Glomerular visceral epithelial cell (primary cell): ENCODE data around the gene IL19.
A peak's percentile ranks its signal among the peaks of the same experiment; 100 is the strongest.
"Not testable (repeated sequence)": the region's sequence is repeated elsewhere in the genome, so short reads cannot be mapped to it uniquely, and the experiment has no call there.

Experiments used
- DNase-seq: peaks from one replicate; pipeline ENCODE4 v3.0.0-alpha.2; 2016; ENCODE audit errors: extremely low spot score

IL19 gene

DNA sequence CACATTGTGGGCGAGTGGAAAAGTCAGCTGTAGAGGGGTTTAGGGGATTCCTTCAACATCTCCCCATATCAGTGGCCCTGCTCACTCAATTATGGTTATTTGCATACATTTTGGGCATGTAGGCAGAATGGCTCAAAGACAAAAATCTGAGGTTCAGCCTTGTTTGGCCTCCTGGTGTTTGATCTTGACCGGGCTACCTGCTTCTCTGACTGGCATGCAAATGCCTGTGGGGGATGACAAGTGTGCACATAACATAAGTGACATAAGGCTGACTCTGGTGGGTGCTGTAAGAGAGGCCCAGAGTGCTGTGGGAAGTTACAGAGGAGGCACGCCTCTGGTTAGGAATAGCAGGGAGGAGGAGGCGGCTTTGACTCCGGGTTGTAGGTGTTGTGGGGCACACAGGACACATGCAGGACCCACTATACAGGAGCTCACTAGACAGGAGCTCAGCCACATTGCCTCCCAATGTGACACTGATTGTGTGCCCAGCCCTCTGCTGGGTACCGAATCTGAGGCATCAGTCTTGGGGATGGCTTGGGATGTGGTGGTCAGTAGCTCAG, 29.4 kb upstream of the IL19 start:
- DNase-seq: no peak

DNA sequence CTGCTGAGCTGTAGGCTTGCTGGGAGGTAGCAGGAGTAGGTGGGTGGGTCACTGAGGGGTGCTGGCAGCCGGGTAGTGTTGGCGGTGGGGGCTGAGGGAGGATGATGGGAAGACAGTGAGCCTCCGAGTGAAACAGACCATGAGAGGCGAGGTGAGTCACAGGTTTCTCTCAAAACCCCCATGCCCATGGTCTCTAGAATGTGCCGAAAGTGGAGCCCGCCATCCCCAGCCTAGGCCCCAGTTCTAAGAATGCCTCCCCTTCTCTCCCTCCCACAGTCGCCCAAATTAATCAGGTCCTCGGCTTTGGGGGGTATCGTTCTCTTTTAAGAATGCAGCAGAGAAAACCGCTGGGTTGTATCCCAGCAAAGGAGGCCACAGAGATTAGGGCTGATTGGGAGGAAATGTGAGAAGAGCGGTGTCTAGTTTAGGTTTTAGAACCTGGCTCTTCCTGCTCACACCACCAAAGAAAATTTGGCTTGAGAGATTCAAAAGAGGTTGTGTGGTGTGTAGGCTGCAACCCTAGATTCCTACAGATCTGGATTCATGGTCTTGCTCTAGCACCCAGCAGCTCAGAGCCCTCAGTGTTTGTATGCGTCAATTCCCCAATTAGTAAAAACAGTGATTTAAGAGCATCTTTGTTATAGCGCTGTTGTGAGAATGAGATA, 27.7 kb upstream of the IL19 start:
- no peak for DNase-seq

DNA sequence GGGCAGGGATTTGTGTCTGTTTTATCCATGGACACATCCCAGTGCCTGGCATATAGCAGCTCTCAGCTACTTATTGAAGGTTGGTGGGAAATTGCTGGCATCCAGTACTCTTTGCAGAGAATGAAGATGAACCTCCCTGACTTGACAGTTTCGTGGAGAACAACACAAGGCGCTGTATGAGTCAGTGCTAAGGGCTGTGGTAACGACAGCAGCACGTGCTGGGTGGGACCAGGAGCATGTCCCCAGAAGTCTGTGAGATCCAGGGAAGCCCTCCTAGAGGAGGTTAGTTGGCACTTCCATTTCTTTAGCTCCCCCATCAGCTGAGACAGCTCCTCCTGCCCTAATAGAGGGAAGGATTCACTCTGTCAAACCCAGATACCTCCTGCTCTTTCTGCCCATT, 25.9 kb upstream of the IL19 start:
- no peak for DNase-seq

DNA sequence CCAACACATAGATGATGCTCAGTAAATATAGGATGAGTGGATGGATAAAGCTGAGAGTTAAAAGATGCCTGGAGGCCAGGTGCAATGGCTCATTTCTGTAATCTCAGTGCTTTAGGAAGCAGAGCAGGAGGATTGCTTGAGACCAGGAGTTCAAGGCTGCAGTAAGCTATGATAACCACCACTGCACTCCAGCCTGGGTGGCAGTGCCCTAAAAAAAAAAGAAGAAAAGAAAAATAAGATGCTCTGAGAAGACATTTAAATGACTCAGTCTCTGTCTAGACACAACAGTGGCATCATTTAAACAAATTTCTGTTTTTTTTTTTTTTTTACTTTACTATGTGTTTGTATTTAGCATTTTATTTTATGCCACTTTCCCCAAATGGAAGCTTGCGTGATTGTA, 25.3 kb upstream of the IL19 start:
- no peak for DNase-seq

DNA sequence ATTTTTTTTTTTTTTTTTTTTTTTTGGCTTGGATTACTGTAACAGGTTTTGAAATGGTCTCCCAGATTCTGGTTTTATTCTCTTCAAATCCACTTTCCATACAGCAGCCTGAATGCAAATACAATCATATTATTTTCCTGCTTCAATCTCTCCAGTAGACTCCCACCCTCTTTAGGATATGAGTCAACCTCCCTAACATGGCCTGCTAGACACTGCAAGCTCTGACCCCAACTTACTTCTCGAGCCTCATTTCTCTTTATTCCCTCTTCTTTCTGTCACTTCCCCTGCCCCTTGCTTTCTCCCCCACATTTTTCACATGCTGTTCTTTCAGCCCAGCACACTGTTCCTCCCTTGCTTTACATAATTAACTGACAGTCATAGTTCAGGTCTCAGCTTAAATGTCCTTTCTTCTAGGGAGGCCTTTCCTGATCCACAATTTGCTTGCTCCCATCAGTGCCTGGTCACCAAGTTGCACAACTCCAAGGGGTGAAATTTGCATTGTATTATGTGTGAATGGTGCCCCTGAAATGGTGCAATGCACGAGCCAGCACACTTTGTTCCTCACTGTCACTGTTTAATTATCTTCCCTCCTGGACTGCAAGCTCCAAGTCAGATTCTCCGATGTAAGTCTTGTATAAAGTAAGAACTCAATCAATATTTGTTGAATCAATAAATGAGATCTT, 22.1 kb upstream of the IL19 start:
- no peak for DNase-seq

DNA sequence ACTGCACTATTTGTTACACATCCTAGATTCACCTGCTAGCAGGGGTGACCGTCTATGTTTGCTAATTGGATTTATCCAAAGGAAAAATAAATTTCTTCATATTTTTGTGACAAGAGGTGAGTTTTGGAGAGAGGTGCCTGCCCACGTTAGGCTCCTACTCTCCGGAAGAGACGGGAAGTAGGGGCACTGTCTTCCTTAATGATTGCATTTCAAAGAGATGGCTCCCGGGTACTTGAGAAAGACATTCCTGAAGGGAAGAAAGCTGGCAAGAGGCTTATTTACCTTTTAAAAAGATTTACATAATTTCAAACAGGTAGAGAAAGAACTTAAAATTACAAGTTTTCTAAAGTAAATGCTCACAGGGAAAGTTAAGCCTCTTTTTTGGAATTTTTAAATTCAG, 18.7 kb upstream of the IL19 start:
- DNase-seq: no peak

DNA sequence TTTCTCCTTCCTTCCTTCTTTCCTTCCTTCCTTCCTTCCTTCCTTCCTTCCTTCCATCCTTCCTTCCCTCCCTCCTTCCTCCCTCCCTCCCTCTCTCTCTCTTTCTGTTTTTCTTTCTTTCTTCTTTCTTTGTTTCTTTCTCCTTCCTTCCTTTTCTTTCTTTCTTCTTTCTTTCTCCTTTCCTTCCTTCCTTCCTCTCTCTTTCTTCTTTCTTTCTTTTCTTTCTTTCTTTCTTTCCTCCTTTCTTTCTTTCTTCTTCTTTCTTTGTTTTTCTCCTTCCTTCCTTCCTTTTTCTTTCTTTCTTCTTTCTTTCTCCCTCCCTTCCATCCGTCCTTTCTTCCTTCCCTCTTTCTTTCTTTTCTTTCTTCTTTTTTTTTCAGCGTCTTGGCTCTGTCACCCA, 18.1 kb upstream of the IL19 start:
- DNase-seq: no peak

DNA sequence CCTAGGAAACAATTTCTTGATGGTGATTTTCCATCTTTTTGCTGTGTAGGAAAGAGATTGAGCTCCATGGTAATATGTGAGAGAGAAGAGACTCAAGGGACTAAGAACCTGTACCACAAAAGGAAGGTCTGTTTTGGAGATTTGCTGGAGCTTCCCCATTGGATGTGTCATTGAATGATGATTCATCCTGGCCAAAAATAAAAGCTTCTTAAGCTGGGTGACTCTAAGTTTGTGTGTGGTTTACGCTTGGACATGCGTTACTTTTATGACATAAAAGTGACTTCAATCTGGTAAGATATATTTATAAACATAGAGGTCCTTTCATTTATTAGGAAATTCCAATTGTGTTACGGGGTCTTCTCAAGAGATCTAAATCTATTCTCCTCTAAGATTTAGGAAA, 17.4 kb upstream of the IL19 start:
- no peak for DNase-seq

DNA sequence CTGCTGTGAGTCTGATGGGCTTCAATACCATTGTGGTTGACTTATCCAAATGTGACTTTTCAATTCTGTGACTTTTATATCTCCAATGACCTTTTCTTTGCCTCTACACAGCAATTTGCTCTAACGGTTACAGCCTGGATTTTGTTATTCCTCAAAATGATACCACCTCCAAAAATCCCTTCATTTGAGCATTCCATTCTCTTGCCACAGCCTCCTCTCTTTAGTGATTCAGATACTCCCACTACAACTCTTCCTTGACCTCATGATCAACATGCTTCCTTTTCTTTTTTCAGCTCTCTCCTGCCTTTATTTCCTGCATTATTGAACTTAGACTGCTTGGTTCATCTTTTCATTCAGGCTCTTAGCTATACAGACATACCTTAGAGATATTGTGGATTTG, 16.6 kb upstream of the IL19 start:
- no peak for DNase-seq

DNA sequence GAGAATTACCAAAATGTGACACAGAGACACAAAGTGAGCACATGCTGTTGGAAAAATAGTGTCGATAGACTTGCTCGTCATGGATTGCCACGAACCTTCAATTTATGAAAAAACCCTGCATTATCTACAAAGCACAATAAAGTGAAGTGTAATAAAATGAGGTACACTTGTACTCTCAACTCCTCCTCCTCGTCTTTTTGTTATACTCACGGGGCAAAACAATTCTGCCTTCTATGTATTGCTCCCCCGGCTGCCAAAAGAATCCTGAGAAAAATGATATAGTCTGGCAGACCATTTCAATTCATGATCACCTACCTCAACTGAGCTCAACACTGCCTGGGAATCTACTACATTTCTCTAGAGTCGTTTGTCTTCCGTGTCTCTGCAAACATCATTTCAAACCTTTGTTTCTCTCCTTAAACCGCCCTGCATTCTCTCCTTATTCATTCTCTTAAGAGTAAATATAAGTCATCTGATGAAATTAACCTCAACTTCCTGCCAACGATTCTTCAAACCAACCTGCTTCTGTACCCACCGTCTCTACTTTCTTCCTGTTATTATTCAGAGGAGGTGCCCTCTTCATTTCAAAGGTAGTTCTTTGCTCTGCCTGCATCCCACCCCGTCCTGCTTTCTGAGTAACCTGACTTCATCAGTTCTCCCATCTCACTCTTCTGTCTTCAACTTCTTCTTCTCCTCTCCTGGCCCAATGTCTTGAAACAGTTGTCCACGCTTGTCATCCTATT, 12.9 kb upstream of the IL19 start:
- no peak for DNase-seq

DNA sequence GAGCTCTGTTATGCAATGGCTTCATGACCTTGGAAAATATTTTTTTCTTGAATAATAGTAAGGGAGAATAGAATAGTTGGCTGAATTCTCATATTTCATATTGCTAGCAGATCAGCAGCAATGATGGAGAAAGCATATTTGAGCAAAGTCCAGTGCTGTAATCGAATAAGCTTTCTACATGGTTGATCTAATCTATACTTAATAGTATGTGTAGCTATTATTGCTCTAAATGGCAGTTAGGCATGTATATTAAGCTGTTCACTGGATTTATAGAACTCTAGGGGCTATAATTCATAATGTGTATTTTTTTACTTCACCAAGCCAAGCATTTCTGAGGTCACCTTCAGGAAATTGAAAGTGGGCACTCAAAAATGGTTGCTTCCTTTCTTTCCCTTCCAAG, 10.0 kb upstream of the IL19 start:
- DNase-seq: no peak

DNA sequence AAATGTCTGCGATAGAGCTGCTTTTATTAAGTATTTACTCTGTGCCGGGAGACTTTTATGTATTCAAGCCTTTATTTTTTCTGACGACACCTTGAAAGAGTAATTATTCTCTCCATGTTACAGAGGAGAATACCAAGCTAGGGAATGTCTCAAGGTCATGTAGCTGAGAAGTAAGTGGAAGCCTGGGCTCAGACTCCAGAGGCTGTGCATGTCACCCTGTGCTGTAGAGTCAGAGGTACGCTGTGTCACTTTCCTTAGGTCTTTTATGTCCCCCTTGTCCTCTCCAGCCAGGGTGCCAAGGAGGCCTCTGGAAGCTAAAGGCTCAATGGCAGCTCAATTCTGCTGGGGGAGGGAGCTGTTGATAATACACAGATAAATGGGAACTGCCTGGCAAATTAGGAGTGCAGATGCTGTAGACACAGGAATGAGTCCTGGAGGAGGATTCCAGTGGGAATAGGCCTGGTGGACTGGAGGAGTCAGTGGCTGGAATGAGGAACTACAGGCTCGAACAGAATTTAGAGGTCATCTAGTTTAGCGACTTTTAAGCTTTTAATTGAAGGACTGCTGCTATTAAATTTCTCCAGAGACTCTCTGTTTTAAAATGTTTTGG, 9.3 kb upstream of the IL19 start:
- DNase-seq: no peak

DNA sequence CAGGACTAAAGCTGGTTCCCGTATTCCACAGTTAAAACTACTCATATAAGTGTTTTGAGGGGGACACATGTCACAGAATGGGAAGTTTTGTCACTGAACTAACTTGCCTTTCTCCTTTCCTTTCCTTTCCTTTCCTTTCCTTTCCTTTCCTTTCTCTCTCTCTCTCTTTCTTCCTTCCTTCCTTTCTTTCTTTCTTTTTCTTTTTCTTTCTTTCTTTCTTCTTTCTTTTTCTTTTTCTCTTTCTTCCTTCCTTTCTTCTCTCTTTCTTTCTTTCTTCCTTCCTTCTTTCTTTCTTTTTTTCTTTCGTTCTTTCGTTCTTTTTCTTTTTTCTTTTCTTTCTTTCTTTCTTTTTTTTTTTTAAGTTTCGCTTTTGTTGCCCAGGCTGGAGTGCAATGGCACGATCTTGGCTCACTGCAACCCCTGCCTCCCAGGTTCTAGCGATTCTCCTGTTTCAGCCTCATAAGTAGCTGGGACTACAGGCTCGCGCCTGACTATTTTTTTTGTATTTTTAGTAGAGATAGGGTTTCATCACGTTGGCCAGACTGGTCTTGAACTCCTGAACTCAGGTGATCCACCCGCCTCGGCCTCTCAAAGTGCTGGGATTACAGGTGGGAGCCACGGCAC, 7.7 kb upstream of the IL19 start:
- DNase-seq: not testable (repeated sequence)

DNA sequence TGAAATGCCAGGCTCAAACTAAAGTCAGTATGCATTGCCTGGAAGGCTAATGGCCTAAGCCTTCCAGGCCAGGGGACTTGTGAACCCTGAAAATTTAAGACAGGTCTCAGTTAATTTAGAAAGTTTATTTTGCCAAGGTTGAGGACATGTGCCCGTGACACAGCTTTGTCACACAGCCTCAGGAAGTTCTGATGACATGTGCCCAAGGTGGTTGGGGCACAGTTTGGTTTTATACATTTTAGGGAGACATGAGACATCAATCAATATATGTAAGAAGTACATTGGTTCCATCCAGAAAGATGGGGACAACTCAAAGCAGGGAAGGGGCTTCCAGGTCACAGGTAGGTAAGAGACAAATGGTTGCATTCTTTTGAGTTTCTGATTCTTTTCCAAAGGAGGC, 4.8 kb upstream of the IL19 start:
- DNase-seq: not testable (repeated sequence)

DNA sequence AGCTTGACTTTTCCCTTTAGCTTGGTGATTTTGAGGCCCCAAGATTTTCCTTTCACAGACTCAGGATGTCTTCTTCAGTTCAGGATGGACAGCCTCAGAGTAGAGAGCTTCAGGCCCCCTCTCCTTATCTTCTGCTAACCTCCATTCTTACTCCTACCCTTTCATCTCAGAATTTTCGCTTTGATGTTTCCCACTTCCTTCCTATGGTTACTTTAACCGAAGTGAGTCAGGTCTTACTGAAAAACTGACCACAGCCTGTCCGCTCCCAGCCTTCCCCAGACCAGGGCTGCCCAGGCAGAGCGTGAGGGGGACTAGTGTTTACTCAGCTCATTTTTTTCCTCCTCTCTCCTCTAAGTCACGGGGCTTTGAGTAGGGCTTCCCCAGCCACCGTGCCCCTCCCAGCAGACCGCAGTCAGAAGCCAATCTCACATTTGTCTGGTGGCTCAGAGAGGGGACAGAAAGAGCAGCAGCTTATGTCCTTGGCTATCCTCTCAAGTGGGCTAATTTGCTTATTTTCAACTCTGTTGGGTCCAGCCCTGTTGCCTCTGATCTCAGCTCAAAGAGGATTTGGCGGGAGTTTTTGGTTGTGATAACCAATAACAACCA, 4.2 kb upstream of the IL19 start:
- peak; percentile 91 for DNase-seq

DNA sequence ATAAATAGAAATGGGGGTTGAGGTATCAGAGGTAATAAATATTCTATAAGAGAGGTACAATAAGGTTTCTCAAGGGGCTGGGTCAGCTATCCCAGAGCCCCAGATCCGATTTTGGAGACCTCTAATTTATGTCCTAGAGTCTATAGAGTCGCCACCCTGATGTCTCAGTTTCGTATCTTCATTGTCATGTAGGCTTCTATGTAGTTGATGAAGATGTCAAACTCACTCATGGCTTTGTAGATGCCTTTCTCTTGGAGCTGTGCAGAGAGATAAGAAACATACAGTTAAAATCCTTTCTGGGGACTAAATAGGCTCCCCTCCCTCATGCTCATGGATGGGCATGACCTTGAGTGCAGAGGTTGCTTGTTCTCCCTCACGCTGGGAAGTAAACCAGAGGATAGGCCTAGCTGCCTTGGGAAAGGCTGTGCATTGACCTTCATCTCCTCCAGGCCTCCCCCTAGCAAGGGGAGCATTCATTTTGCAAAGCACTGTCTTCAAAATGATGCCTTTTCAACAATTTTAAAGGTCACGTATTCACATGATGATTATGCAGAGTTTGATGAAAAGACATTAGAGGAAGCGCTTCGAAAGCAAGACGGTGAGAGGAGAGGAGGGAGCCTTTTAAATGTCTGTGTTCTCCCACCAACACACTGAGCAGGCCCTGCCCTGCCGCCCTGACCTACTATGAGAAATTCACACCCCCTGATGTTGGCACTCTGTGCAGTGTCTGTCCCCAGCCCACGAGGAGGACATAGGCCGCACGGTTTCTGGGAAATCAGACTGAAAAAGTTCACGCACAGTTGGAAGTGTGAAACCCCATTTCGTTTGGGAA, 1.9 kb upstream of the IL19 start:
- no peak for DNase-seq

DNA sequence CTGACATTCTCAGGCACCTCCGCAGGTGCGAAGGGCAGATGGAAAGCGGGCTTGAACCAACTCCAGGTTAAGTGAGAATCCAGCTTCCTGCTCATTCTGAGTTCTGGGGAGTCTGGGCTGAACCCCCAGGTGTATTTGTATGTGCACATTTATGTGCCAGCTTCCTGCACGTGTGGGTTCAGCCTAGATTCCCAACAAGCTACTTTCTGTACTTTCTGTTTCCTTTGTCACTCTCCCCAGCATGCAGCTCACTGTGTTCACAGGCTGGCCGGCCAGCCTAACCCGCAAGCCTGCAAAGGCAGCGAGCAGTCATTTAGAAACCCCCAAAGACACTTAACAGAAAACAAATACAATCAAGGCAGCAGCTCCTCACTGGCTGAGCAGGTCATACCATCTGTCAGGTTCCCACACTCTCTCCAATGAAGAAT, 1.3 kb upstream of the IL19 start:
- DNase-seq: no peak

DNA sequence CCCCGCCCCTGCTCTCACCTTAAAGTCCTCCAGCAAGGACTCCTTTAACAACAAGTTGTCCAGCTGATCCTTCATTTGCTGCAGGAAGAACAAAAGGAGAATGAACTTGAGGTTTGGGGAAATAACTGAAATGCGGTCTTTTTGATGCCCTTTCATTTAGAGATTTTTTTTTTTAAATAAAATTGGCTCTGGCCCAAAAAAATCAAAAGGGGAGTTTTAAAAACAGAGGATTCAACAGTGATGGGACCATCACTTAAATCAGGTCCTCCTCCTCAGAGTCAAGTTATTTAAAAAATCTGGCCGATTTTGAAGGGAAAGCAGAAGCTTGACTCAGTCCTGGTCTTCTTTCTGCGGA, 742 bp downstream of the IL19 start:
- no peak for DNase-seq

DNA sequence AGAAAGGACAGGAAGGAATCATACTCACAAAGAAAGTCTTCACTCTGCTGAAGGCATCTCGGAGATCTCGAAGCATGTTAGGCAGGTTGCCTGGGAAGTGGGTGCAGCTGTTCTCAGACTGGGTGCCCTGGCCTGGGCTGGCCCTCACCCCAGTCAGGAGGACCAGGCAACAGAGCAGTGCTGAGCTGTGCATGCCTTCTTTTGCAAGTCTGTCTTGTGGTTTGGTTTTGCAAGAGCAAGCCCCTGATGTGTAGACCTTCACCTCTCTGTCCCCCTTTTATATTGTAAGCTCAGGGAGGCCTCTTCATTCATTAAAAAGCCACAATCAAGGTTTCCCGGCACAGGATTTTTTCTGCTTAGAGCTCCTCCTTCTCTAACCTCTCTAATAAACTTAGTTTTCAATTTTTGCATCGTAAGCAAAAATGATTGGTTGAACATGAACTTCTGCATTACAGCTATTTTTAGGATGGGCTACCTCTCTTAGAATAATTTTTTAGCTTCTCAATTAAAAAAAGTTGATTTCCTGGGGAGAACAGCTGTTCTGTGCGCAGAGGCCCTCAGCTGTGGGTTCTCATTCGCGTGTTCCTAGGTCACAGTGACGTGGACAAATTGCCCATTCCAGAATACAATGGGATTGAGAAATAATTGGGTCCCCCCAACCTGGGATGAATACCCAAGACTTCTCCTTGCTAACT, 1.8 kb downstream of the IL19 start, which contains the start of gene IL10:
TSS of gene IL10 (minus strand) at position 252 of the 695 bp plus-strand sequence. CDS start at position 193, 59 bp downstream.
- no peak for DNase-seq

DNA sequence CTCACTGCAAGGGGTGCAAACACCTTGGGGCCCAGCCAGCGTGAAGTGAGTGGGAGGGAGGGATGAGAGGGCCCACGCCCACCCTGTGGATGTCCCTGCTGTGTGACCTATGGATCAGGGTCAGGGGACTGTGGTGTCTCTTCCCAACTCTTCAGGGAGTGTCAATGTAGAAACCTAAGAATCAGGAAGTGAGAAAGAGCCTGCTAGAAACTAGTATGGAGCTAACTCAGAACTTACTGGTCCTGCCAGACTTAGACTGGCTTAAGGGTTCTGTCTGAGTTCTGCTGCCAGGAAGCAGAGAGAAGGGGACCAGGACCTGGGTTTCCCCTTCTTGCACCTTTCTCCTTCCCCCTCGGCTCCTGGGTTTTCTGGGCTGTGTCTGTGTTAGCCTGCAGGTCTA, 3.5 kb downstream of the IL19 start:
- no peak for DNase-seq
